Measurements from ENCODE around the gene GSTO2. TPM values are rescaled to one million over a fixed set of nuclear protein-coding genes. Genes with fewer than 3 reads are reported as not detected.

Gene GSTO2
- total and polyA plus RNA-seq, 2 of the 13 experiments (the other 11 are each of a cell fraction or from before 2014, with no cell fraction given): 2.1 to 7.9 TPM

DNA sequence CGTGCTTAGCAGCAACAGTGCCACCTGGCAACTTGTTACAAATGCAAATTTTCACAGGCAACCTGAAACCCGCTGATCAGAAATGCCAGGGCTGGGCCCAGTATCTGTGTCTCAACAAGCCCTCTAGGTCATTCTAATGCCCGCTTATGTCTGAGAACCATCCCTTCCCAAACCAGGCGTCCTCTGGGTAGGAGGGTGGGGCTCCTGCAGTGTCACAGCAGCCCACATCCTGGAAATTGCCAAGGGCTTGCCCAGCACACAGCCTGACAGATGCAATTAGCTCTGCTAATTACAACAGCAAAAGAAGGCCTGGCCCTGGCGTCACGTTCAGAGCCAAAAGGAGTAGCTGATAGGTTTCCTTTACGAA, 53.4 kb downstream of the GSTO2 start (continued):
- TF ChIP-seq, protein P1, sequence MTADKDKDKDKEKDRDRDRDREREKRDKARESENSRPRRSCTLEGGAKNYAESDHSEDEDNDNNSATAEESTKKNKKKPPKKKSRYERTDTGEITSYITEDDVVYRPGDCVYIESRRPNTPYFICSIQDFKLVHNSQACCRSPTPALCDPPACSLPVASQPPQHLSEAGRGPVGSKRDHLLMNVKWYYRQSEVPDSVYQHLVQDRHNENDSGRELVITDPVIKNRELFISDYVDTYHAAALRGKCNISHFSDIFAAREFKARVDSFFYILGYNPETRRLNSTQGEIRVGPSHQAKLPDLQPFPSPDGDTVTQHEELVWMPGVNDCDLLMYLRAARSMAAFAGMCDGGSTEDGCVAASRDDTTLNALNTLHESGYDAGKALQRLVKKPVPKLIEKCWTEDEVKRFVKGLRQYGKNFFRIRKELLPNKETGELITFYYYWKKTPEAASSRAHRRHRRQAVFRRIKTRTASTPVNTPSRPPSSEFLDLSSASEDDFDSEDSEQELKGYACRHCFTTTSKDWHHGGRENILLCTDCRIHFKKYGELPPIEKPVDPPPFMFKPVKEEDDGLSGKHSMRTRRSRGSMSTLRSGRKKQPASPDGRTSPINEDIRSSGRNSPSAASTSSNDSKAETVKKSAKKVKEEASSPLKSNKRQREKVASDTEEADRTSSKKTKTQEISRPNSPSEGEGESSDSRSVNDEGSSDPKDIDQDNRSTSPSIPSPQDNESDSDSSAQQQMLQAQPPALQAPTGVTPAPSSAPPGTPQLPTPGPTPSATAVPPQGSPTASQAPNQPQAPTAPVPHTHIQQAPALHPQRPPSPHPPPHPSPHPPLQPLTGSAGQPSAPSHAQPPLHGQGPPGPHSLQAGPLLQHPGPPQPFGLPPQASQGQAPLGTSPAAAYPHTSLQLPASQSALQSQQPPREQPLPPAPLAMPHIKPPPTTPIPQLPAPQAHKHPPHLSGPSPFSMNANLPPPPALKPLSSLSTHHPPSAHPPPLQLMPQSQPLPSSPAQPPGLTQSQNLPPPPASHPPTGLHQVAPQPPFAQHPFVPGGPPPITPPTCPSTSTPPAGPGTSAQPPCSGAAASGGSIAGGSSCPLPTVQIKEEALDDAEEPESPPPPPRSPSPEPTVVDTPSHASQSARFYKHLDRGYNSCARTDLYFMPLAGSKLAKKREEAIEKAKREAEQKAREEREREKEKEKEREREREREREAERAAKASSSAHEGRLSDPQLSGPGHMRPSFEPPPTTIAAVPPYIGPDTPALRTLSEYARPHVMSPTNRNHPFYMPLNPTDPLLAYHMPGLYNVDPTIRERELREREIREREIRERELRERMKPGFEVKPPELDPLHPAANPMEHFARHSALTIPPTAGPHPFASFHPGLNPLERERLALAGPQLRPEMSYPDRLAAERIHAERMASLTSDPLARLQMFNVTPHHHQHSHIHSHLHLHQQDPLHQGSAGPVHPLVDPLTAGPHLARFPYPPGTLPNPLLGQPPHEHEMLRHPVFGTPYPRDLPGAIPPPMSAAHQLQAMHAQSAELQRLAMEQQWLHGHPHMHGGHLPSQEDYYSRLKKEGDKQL (CRISPR knock-in tag; IDR thresholded peaks at IDR 0.05; ENCODE audit: low read depth): no peak
- TF ChIP-seq, protein P2, sequence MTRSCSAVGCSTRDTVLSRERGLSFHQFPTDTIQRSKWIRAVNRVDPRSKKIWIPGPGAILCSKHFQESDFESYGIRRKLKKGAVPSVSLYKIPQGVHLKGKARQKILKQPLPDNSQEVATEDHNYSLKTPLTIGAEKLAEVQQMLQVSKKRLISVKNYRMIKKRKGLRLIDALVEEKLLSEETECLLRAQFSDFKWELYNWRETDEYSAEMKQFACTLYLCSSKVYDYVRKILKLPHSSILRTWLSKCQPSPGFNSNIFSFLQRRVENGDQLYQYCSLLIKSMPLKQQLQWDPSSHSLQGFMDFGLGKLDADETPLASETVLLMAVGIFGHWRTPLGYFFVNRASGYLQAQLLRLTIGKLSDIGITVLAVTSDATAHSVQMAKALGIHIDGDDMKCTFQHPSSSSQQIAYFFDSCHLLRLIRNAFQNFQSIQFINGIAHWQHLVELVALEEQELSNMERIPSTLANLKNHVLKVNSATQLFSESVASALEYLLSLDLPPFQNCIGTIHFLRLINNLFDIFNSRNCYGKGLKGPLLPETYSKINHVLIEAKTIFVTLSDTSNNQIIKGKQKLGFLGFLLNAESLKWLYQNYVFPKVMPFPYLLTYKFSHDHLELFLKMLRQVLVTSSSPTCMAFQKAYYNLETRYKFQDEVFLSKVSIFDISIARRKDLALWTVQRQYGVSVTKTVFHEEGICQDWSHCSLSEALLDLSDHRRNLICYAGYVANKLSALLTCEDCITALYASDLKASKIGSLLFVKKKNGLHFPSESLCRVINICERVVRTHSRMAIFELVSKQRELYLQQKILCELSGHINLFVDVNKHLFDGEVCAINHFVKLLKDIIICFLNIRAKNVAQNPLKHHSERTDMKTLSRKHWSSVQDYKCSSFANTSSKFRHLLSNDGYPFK (CRISPR knock-in tag; IDR thresholded peaks at IDR 0.05; ENCODE audit: borderline replicate concordance): no peak
- TF ChIP-seq, protein P3, sequence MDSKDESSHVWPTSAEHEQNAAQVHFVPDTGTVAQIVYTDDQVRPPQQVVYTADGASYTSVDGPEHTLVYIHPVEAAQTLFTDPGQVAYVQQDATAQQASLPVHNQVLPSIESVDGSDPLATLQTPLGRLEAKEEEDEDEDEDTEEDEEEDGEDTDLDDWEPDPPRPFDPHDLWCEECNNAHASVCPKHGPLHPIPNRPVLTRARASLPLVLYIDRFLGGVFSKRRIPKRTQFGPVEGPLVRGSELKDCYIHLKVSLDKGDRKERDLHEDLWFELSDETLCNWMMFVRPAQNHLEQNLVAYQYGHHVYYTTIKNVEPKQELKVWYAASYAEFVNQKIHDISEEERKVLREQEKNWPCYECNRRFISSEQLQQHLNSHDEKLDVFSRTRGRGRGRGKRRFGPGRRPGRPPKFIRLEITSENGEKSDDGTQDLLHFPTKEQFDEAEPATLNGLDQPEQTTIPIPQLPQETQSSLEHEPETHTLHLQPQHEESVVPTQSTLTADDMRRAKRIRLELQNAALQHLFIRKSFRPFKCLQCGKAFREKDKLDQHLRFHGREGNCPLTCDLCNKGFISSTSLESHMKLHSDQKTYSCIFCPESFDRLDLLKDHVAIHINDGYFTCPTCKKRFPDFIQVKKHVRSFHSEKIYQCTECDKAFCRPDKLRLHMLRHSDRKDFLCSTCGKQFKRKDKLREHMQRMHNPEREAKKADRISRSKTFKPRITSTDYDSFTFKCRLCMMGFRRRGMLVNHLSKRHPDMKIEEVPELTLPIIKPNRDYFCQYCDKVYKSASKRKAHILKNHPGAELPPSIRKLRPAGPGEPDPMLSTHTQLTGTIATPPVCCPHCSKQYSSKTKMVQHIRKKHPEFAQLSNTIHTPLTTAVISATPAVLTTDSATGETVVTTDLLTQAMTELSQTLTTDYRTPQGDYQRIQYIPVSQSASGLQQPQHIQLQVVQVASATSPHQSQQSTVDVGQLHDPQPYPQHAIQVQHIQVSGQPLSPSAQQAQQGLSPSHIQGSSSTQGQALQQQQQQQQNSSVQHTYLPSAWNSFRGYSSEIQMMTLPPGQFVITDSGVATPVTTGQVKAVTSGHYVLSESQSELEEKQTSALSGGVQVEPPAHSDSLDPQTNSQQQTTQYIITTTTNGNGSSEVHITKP (CRISPR knock-in tag; IDR thresholded peaks at IDR 0.05; ENCODE audit: low read depth): no peak
- no peak for TF ChIP-seq ZNF558 (CRISPR knock-in tag; IDR thresholded peaks at IDR 0.05; ENCODE audit: borderline replicate concordance)
- TF ChIP-seq, protein P4, sequence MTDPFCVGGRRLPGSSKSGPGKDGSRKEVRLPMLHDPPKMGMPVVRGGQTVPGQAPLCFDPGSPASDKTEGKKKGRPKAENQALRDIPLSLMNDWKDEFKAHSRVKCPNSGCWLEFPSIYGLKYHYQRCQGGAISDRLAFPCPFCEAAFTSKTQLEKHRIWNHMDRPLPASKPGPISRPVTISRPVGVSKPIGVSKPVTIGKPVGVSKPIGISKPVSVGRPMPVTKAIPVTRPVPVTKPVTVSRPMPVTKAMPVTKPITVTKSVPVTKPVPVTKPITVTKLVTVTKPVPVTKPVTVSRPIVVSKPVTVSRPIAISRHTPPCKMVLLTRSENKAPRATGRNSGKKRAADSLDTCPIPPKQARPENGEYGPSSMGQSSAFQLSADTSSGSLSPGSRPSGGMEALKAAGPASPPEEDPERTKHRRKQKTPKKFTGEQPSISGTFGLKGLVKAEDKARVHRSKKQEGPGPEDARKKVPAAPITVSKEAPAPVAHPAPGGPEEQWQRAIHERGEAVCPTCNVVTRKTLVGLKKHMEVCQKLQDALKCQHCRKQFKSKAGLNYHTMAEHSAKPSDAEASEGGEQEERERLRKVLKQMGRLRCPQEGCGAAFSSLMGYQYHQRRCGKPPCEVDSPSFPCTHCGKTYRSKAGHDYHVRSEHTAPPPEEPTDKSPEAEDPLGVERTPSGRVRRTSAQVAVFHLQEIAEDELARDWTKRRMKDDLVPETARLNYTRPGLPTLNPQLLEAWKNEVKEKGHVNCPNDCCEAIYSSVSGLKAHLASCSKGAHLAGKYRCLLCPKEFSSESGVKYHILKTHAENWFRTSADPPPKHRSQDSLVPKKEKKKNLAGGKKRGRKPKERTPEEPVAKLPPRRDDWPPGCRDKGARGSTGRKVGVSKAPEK (CRISPR knock-in tag; IDR thresholded peaks at IDR 0.05; ENCODE audit: borderline replicate concordance): no peak
- TF ChIP-seq BRD4 (CRISPR knock-in tag; IDR thresholded peaks at IDR 0.05): no peak

All from HepG2 (cell line).